ENCODE measurements around the gene PSAT1.

GRCh38 chr9:78280982-78281668, 15.8 kb upstream of the PSAT1 start:
- no peak for TF ChIP-seq CTCF (optimal IDR thresholded peaks at IDR 0.05 in 1 of 3, IDR thresholded peaks at IDR 0.05 in 1 of 3, conservative IDR thresholded peaks at IDR 0.05 in 1 of 3; ENCODE audit: extremely low read depth in 1 of 3, insufficient read depth in 2 of 3, low read length in 3 of 3)
- no peak for TF ChIP-seq EZH2 (IDR thresholded peaks at IDR 0.05; ENCODE audit: low read length)

Data from keratinocyte (primary cell).